ES-I3 (cell line): ENCODE measurements around the gene NCF2.

Experiments
- H3K36me3 ChIP-seq: 2 replicates; pipeline ENCODE4 v1.6.1; 2013; ENCODE audit warnings: mild to moderate bottlenecking, low read length, control low read depth, moderate library complexity; ENCODE audit not compliant: insufficient read depth
- H3K4me1 ChIP-seq: 2 replicates; pipeline ENCODE4 v1.6.1; 2013; ENCODE audit warnings: mild to moderate bottlenecking, control low read depth, low read length; ENCODE audit not compliant: insufficient read depth
- H3K9ac ChIP-seq: 2 replicates; pipeline ENCODE4 v1.6.1; 2013; ENCODE audit warnings: low read depth, mild to moderate bottlenecking, low read length, moderate library complexity
- H3K9me3 ChIP-seq: 2 replicates; pipeline ENCODE4 v1.6.1; 2013; ENCODE audit warnings: mild to moderate bottlenecking, low read length, moderate library complexity; ENCODE audit not compliant: control insufficient read depth, insufficient read depth

Gene NCF2

GRCh38 chr1:183584147-183584546 lies 6.1 kb downstream of the NCF2 start:
- Histone ChIP-seq H3K9ac (no peak overlapping the region), H3K36me3 (no peaks in the 10 kb centered on the region), H3K4me1 (peaks cover 8% of the 10 kb centered on the region; the same call in 1 of the 2 replicates), H3K9me3 (no peaks in the 10 kb centered on the region)

DNA sequence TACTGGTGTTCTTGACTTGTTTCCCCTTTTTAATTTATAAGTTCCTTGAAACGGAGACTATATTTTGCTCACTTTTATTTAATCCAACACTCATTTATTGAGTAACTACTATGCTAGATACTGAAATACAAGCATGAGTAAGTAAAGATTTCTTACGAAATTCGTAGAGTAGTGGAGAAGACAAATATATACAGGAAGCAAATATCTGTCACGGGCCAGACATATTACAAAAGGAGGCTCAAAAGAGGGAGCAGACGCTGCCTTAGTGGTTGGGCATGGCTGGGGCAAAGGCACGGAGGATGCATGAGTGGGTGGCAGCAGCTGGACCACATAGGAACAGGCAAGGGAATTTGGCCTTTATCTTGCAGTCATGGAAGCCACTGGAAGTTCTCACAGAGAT lies 6.8 kb downstream of the NCF2 start:
- H3K9me3 ChIP-seq, result no peaks in the 10 kb centered on the region
- H3K4me1 ChIP-seq, result peaks cover 5% of the 10 kb centered on the region; the same call in 1 of the 2 replicates
- no peaks in the 10 kb centered on the region for H3K36me3 ChIP-seq
- no peak overlapping the region for H3K9ac ChIP-seq

DNA sequence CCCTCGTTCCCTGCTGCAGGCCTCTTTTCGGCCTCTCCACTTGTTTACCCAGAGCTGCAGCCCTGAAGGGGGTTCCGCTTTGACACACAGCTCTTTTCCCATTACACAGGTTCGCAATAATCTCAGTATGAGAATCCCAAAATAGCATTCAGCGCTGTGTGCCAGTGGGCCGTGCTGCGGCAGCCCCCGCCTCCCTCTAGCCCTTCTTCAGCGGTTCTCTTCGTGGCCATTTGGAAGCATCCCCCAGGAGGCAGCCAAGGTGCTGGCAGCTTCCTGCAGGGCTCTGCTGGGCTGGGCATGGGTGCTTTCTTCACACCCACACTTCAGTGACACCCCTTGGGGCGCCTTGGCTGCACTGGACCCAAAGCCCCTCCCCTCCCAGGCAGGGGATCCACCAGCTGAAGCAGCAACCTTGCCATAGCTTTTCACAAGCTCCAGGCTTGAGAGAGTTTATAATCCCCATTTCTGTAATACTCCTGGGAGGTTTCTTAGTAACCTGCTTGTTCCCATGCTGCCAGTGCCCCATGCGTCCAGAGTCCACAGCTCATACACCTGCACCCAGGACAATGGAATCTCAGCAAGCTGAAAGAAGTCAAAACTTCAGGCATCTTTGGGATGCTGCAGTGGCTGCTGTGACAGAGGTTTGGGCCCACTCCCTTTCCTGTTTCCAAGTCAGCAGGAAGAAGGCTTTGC lies 8.1 kb downstream of the NCF2 start:
- Histone ChIP-seq H3K9ac (no peak overlapping the region), H3K9me3 (no peaks in the 10 kb centered on the region), H3K36me3 (no peaks in the 10 kb centered on the region), H3K4me1 (peaks cover 5% of the 10 kb centered on the region; the same call in 1 of the 2 replicates)

GRCh38 chr1:183580281-183580682 lies 10.0 kb downstream of the NCF2 start:
- H3K9me3 ChIP-seq, result no peaks in the 10 kb centered on the region
- peaks cover 5% of the 10 kb centered on the region; the same call in 1 of the 2 replicates for H3K4me1 ChIP-seq
- H3K36me3 ChIP-seq, result no peaks in the 10 kb centered on the region
- H3K9ac ChIP-seq, result no peak overlapping the region

DNA sequence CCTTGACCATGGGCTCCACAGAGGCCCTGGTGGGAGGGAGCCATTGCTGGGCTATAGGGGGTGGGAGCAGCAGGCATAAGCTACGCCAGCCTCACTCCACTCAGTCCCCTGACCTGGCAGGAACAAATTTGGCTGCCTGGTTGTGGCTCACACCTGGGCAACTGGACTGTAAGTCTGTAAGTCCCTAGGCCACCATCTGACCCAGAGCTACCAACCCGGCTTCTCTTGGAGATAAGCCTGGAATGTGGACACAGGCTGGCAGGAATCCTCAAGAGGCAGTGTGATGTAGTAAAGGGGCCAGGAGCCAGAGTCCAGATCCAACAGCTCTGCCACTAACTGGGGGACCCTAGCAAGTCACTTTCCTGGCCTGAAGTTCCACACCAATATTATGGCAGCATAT lies 11.4 kb downstream of the NCF2 start:
- no peaks in the 10 kb centered on the region for H3K36me3 ChIP-seq
- no peak overlapping the region for H3K9ac ChIP-seq
- H3K9me3 ChIP-seq, result no peaks in the 10 kb centered on the region
- peaks cover 5% of the 10 kb centered on the region; the same call in 1 of the 2 replicates for H3K4me1 ChIP-seq

DNA sequence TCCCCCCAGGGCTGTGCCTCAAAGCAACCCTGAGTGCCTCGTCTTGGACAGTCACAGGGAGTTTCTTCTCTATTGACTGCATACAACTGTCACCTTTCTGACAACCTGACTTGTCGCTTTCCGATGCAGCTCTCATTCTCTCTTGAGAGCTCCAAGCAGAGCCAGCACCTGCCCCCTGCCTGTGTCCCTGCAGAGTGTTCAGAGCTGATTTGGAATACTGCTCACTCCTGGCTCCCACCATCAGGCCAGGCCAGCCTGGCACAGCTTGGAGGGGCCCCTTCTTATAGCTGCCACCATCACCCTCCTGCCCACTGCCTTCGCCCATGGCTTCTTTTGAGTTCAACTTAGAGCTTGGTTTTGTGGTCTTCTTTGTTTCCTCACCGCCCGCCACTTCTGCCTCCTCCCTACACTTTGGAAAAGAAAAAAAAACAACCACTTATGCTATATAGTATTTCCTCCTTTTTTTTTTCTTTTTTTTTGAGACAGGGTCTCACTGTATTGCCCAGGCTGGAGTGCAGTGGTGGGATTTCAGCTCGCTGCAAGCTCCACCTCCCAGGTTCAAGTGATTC lies 12.3 kb downstream of the NCF2 start:
- H3K9me3 ChIP-seq, result no peaks in the 10 kb centered on the region
- no peak overlapping the region for H3K9ac ChIP-seq
- H3K4me1 ChIP-seq, result peaks cover 5% of the 10 kb centered on the region; the same call in 1 of the 2 replicates
- H3K36me3 ChIP-seq, result no peaks in the 10 kb centered on the region

DNA sequence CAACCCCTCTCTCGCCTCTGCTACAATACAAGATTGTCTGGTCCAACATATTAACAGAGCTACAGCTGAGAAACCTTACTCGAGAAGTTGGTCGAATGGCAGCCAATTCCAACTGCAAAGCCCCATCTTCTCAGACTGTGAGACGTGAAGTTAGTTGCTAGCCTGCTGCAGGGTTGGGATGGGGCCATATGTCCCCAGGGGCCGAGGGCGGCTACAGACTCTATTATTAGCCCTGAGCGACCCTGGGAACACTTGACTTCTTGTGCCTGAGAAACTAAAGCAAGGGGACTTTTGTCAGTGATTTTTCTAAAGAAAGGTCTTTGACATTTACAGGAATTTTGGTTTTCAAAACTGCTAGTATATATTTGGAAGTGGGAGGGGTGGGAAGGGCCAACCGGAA lies 13.7 kb downstream of the NCF2 start:
- Histone ChIP-seq H3K9me3 (no peaks in the 10 kb centered on the region), H3K36me3 (no peaks in the 10 kb centered on the region), H3K9ac (no peak overlapping the region), H3K4me1 (peaks cover 5% of the 10 kb centered on the region; the same call in 1 of the 2 replicates)

DNA sequence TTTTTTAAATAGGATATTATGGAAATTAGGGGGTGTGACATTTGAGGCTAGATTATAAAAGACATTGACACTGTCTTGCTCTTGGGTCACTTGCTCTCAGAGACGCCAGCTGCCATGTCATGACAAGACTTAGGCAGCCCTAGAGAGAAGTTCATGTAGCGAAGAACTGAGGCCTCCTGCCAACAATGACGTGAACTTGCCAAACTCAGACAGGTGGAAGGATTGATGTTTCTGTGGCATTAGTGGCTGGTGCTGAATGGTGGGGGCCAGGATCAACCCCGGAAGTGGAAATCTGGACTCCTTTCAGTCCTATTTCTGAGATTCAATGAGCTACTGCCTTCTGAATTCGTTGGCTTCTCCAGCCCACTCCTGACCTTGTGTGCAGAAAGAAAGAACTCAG lies 14.7 kb downstream of the NCF2 start:
- no peak overlapping the region for H3K9ac ChIP-seq
- no peaks in the 10 kb centered on the region for H3K36me3 ChIP-seq
- H3K4me1 ChIP-seq, result peaks cover 5% of the 10 kb centered on the region; the same call in 1 of the 2 replicates
- H3K9me3 ChIP-seq, result no peaks in the 10 kb centered on the region

DNA sequence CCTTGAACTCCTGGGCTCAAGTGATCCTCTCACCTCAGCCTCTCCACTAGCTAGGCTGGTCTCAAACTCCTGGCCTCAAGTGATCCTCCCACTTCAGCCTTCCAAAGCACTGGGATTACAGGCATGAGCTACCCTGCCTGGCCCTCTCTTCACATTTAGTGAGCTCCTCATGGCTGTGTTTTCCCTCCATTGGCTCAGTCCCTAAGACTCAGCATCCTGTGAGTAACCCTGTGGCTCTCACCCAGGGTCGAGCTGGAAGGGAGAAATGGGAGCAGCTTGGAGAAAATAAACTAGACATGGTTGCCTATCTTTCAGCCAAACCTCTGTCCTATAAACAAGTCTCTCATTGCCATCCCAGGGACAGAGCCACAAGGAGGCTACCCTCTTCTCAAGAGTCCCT lies 17.5 kb downstream of the NCF2 start:
- no peaks in the 10 kb centered on the region for H3K9me3 ChIP-seq
- H3K4me1 ChIP-seq, result no peaks in the 10 kb centered on the region
- no peak overlapping the region for H3K9ac ChIP-seq
- no peaks in the 10 kb centered on the region for H3K36me3 ChIP-seq

GRCh38 chr1:183571678-183572268 lies 18.5 kb downstream of the NCF2 start:
- H3K36me3 ChIP-seq, result no peaks in the 10 kb centered on the region
- H3K4me1 ChIP-seq, result no peaks in the 10 kb centered on the region
- H3K9ac ChIP-seq, result no peak overlapping the region
- no peaks in the 10 kb centered on the region for H3K9me3 ChIP-seq

GRCh38 chr1:183570451-183570850 lies 19.8 kb downstream of the NCF2 start:
- Histone ChIP-seq H3K36me3 (no peaks in the 10 kb centered on the region), H3K9ac (no peak overlapping the region), H3K9me3 (no peaks in the 10 kb centered on the region), H3K4me1 (no peaks in the 10 kb centered on the region)

GRCh38 chr1:183569801-183570200 lies 20.5 kb downstream of the NCF2 start:
- Histone ChIP-seq H3K9ac (no peak overlapping the region), H3K36me3 (no peaks in the 10 kb centered on the region), H3K4me1 (no peaks in the 10 kb centered on the region), H3K9me3 (no peaks in the 10 kb centered on the region)

DNA sequence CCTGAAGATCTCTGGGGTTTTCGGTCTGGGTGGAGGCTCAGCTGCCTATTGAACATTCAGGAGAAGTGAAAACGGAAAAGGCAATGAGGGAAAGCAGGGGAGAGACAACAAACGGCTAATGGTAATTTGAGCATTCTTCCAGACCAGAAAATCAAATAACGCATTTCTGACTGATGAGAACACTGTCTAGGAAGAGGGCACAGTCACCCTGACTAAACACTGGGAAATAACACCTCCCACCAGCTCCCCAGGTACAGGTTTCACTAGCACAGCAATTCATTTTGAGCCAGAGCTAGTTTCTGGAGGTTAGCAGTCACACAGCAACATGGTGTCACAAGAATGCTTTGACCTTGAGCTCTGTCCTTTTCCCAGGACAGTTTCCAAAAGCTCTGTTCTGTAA lies 21.1 kb downstream of the NCF2 start:
- no peaks in the 10 kb centered on the region for H3K36me3 ChIP-seq
- H3K9me3 ChIP-seq, result no peaks in the 10 kb centered on the region
- no peaks in the 10 kb centered on the region for H3K4me1 ChIP-seq
- H3K9ac ChIP-seq, result no peak overlapping the region

GRCh38 chr1:183568176-183569021 lies 21.9 kb downstream of the NCF2 start:
- Histone ChIP-seq H3K9ac (no peak overlapping the region), H3K36me3 (no peaks in the 10 kb centered on the region), H3K9me3 (no peaks in the 10 kb centered on the region), H3K4me1 (no peaks in the 10 kb centered on the region)
